ENCODE data around the gene NOL4L.

DNA sequence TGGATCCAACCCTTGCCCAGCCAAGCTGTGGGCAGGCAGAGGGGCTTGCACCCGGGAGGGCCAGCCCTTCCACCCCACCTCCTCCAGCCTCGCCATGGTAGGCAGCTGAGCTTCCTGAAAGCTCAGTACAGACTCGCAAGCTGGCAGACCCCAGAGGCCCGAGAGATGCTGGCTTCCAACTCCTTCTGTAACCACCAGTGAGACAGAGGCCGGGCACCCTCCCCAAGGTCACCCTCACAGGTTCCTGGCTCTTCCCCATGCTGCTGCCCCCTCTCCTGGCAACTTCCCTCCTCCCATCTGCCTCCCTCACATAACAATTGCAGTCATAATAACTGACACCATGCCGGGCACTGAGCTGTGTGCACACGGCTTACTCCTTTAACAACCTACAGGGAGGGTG lies 26.2 kb upstream of the NOL4L start:
- TF ChIP-seq POLR2AphosphoS5 (IDR thresholded peaks at IDR 0.05) = no peak
- TF ChIP-seq, protein P1, sequence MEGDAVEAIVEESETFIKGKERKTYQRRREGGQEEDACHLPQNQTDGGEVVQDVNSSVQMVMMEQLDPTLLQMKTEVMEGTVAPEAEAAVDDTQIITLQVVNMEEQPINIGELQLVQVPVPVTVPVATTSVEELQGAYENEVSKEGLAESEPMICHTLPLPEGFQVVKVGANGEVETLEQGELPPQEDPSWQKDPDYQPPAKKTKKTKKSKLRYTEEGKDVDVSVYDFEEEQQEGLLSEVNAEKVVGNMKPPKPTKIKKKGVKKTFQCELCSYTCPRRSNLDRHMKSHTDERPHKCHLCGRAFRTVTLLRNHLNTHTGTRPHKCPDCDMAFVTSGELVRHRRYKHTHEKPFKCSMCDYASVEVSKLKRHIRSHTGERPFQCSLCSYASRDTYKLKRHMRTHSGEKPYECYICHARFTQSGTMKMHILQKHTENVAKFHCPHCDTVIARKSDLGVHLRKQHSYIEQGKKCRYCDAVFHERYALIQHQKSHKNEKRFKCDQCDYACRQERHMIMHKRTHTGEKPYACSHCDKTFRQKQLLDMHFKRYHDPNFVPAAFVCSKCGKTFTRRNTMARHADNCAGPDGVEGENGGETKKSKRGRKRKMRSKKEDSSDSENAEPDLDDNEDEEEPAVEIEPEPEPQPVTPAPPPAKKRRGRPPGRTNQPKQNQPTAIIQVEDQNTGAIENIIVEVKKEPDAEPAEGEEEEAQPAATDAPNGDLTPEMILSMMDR (IDR thresholded peaks at IDR 0.05) = no peak
- TF ChIP-seq POLR2A (IDR thresholded peaks at IDR 0.05) = no peak

Measured in suprapubic skin (tissue), 4 donors.